NCI-H524 (cell line): ENCODE measurements around the gene NDUFC2.
"Not testable (repeated sequence)": the region's sequence is repeated elsewhere in the genome, so short reads cannot be mapped to it uniquely, and the experiment has no call there.

Experiments used
- DNase-seq, 2 experiments: peaks; one replicate each; lab custom pipeline; 2025; lab: John Stamatoyannopoulos, UW

NDUFC2 gene

DNA sequence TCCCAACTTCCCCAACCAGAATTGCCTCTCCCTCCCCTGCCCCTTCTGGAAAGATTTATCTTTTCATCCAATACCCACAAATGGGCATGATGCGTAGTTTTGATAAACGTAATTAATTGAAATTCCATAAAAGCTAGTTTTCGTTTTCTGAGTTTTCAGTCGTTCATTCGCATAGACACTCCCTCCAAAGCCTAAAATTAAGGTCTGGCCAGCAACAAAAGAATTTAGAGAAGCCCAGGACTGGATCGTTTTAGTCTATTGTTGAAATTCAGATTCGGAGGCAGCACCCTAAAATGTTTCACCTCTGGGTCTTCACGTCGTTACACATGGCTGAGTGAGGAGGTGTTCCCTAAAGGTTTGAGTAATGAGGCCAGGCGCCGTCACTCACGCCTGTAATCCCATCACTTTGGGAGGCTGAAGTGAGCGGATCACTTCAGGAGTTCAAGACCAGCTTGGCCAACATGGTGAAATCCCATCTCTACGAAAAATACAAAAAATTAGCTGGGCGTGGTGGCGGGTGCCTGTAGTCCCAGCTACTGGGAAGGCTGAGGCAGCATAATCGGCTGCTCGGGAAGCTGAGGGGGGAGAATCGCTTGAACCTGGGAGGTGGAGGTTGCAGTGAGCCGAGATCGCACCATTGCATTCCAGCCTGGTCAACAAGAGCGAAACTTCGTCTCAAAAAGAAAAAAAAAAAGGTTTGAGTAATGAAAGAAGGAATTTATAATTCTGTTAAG lies 589 bp upstream of the NDUFC2 start:
- DNase-seq, result no peak

DNA sequence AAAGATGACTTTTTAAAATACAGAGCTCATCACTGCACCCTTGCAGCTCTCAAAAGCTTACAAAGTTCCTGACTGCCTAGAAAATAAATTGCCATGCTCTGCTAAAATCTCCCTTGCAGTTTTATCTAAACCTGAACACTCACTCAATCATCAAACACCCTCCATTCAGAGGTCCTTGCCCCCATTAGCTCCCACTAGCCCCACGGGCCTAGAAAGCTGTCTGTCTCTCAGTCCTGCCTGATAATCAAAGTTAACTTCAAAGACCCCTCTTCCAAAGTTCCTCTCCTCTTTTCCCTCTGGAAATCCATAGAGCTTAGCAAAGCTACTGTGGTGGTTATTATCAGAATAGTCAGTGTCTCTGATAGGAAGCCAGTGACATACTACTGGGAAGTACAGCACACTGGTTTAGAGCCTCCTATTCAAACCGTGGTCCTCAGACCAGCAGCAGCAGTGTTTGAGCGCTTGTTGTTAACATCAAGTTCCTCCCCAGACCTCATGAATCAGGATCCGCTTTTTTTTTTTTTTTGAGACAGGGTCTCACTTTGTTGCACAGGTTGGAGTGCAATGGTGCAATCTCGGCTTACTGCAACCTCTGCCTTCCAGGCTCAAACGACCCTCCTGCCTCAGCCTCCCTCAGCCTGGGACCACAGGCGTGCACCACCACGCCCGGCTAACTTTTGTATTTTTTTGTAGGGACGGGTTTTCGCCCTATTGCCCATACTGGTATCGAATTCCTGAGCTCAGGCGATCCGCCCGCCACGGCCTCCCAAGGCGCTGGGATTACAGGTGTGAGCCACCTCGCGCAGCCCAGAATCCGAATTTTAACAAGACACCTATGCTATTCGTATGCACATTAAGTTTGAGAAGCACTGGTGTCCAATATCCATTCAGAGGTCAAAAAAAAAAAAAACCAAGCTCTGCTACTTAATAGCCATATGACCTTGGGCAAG lies 1.2 kb downstream of the NDUFC2 start:
- no peak for DNase-seq

DNA sequence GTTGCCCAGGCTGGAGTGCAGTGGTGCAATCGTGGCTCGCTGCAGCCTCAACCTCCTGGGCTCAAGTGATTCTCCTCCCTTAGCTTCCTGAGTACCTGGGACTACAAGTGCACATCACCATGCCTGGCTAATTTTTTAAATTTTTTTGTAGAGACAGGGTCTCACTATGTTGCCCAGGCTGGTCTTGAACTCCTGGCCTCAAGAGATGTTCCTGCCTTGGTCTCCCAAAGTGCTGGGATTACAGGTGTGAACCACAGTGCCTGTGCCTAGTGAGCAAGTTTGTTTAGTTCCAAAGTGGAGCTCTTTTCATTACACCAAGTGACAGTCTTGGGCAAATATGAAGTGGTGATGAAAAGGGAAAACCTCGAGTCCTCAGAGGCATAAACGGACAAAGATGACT lies 2.1 kb downstream of the NDUFC2 start:
- DNase-seq, result not testable (repeated sequence)

DNA sequence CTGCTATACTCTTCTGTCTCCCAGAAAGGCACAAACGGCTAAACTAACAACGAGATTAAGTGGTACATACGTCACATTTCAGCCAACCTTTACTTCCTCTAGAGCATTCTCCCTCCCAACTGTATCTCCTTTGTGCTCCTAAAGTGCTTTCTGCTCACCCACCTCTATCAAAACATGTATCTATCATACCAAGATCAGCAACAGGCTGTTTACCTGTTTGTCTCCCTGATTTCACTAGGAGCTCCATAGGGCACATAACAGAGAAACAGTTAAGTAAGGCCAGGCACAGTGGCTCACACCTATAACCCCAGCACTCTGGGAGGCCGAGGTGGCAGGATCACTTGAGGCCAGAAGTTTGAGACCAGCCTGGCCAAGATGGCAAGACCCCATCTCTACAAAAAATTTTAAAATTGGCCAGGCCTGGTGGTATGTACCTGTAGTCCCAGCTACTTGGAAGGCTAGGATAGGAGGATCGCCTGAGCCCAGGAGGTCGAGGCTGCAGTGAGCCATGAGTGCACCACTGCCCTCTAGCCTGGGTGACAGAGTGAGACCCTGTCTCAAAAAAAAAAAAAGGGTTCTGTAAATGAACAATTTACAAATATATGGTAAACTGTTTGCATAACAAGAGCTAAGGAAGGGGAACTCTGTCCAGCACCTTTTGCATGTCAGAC lies 2.8 kb downstream of the NDUFC2 start:
- DNase-seq, result no peak

DNA sequence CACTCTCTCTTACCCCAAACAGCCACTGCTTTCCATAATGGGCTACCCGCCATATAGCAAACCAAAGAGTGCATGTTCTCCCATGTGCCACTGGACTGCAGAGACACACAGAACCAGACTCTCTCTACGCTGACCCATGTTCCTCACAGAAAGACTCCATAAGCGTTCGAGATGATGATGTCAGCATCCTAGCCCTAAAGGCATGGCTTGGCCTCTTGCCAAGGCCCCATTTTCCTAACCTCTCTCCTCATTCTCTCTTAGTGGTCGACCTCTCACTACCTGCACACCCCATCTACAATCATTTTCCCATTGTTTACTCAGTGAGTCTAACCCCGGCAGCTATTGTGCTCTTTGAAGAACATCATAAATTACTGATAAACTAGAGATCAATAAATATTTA lies 4.9 kb downstream of the NDUFC2 start:
- no peak for DNase-seq

DNA sequence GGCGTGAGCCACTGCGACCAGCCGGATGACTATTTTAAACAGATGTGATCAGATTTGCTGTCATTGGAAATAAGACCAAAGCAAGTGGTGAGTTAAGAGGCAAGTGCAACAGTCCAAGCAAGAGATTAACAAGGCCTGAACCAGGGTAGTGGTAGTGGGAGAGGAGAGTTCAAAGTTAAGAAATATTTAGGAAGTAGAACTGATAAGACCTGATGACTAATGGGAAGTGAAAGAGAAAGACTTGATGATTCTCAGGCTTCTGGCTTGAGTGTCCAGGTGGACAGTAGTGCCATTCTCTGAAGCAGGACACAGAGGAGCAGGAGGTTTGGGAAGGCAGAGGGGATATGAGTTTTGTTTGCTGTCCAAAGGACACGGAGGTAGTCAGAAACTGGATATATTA lies 7.2 kb downstream of the NDUFC2 start:
- DNase-seq, result no peak

DNA sequence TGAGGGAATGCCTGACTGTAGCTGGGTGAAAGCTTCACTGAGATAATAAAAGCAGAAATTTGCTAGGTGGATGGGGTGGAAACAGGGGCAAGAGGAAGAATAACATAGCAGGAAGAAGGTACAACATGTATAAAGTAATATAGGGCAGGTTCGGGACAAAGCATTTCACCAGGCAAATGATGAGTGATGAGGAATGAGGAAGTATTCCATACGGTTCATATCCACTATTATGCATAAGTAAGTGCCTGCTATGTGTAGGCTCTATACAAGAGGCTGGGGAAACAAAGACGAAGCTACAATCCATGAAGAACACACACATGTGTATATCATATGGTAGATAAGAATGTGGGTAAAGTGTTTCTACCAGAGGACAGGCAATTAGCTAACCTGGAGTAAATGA lies 7.9 kb downstream of the NDUFC2 start:
- no peak for DNase-seq

DNA sequence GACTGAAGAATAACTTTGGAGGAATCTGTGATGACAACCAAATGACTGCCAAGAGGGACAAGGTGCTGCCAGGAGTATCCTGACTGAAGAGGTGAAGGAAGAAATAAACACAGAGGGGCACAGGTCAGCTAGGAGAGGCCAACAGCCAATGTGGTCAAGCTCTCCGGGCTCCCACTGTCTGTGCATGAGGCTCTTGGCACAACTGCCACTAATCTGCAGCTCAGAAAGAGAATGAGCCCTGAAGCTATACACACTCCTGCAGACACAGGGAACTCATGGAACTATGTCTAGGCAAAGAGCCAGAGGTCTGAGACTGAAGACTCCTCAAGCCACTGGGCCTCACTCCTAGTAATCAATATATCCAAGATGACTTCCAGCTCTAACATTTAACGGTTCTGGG lies 9.0 kb downstream of the NDUFC2 start:
- DNase-seq, result no peak

DNA sequence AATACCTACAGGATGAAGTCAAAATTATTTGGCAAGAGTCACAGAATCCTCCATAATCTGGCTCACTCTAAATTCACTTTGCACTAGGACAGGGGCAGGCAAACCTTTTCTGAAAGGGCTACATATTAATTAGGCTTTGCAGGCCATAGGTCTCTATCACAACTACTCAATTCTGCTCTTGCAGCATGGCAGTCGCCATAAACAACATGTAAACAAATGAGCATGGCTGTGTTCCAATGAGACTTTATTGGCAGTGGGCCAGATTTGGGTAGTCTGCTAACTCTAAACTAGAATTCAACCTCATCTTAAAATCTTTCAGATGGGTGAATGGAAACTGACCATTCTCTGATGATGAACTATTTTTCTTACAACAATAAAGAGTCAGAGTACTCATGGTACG lies 10.2 kb downstream of the NDUFC2 start:
- DNase-seq, result no peak

DNA sequence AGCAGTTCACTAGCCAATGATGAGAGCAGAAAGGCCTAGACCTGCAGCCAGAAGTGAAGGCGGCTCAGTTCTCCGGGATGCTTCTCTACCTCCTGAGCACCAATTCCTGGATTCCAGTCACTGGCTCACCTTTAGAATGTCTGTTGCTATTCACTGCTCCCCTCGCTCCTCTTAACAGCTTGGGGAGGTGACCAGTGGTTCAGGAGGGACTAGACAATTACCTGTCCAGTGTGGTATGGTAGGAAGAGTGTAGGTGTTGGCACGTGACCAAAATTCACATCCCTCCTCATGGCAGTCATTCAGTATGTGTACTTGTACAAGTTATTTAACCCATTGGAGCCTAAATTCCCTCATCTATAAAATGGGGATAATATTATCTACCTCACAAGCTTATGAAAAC lies 12.0 kb downstream of the NDUFC2 start:
- no peak for DNase-seq

DNA sequence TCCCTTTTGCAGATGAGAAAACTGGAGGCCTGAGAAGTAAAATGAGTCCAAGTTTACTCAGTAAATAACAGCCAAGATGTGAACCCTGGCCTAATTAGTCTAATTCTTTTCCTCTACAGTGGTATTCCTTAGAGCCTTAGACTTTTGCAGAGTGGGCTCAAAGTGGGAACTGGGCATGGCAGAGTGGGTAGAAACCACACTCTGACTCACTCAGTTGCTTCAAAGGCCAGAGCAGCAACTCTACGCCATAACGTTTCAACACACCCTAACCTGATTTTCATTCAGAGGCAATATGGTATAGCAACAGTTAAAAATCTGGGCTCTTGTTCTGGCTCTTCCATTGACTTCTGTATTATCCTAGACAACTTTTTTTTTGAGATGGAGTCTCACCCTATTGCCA lies 13.2 kb downstream of the NDUFC2 start:
- DNase-seq, result no peak

DNA sequence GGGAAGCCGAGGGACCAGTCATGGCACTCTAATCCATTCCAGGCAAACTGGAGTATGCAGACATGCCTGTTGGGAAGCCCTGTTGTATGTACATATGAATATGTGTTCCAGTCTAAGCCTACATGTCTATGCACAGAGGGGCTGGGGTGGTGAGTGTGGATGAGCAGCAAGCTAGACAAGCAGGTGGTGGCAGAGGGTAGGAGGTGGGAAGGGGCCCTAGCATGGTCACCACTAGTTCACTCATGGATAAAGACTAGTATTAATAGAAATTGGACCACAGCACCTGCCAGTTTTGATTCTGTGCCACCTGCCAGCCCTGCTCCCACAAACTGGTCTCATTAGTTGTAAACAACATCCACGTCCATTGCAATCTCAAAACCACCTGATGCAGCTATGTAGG lies 14.5 kb downstream of the NDUFC2 start:
- no peak for DNase-seq

DNA sequence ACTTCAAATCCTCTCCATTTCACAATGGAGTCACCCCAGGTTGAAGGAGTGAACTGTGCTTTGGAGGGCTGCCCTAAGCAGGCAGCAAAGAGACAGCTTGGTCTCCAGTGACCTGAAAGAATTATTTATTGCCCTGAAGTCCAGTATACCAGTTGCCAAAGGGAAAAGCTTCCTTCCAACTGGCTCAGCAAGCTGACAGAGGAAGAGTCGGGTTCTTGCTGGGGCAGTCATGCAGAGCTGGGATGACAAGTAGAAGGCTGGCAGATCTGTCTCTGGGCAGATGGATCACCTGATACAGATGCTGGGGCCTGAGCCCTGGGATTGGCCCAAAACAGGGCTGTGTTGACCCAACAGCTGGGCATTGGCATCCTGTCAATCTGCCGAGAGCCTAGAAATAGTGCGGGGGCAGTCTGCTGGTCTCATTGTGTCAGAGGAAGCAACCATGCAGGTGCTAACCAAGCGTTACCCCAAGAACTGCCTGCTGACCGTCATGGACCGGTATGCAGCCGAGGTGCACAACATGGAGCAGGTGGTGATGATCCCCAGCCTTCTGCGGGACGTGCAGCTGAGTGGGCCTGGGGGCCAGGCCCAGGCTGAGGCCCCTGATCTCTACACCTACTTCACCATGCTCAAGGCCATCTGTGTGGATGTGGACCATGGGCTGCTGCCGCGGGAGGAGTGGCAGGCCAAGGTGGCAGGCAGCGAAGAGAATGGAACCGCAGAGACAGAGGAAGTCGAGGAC lies 16.1 kb downstream of the NDUFC2 start, which contains the start of gene THRSP:
THRSP (plus strand) TSS at position 422 of the 742 bp plus-strand sequence; CDS start at position 443, 21 bp downstream.
- no peak for DNase-seq

DNA sequence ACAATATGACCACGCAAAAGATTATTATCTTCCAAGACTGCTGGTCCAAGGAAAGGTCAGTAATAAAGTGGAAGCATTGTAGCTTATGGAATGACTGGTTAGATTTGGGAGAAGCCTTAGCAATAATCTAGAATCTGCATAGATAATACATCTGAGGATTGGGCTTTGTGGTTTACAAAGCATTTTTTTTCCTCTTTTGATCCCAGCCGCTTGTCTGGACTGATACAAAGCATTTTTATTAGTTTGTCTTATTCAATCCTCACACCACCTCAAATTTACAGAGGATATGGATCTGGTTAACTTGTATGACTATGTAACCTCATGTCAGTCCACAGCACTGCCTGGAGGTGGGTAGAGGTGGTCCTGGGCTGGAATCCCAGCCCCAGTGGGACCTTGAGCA lies 17.0 kb downstream of the NDUFC2 start:
- no peak for DNase-seq

DNA sequence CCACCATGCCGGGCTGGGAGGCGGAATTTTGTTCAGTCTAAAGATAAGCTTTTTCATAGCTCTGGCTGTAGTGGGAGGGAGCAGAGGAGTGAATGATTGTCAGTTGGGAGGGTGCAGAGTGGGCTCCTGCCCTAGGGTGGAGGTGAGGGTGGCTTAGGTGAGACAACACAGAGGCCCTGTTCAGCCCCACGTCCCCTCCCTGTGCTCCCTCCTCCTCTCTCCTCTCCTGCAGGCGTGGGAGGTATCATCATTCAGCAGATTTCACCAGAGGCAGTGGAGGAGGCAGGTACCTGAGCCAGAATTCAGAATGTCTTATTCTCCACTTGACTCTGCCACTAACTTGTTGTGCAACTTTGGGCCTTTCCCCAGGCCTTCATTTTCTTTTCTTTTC lies 17.7 kb downstream of the NDUFC2 start:
- DNase-seq, result no peak

DNA sequence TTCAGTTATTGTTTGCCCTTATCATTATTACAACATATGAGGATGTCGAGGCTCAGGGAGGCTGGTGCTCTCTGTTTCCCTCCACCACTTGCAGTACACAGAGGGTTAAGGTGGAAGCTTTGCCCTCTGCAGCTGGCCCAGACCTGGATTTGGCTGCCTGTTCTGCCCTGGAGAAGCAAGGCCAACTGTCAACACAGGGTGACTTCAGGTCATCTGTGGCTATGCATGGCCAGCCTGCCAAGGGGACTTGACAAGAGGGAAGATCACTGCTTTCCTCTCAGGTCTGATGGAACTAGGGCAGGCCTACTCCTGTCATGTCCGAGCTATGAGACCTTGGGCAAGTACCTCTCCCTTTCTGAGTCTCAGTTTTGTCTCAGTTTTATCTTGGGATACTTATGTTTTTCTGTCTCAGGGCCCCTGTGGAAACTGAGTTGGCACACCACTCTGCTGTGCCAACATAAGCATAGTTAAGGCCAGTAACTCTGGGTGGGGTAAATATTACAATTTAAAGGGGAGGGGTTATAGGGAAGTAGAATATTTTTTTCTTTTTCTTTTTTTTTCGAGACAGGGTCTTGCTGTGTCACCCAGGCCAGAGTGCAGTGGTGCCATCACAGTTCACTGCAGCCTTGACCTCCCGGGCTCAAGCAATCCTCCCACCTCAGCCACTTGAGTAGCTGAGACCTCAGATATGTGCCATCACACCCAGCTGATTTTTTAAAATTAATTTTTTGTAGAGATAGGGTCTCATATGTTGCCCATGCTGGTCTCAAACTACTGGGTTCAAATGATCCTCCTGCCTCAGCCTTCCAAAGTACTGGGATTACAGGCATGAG lies 18.4 kb downstream of the NDUFC2 start:
- DNase-seq, result no peak

DNA sequence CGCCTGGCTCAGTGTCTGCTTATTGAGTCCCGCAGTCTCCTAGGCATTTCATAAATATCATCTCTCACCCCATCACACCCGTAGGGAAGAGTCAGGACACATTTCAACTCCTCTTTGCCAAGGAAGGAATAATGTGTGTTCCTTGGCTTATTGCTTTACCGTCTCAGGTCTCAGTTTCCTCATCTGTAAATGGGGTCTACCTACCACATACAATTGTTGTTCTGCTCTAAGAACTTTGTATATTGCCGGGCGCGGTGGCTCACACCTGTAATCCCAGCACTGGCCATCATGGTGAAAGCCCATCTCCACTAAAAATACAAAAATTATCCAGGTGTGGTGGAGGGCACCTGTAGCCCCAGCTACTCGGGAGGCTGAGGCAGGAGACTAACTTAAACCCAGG lies 19.1 kb downstream of the NDUFC2 start:
- DNase-seq, result no peak

DNA sequence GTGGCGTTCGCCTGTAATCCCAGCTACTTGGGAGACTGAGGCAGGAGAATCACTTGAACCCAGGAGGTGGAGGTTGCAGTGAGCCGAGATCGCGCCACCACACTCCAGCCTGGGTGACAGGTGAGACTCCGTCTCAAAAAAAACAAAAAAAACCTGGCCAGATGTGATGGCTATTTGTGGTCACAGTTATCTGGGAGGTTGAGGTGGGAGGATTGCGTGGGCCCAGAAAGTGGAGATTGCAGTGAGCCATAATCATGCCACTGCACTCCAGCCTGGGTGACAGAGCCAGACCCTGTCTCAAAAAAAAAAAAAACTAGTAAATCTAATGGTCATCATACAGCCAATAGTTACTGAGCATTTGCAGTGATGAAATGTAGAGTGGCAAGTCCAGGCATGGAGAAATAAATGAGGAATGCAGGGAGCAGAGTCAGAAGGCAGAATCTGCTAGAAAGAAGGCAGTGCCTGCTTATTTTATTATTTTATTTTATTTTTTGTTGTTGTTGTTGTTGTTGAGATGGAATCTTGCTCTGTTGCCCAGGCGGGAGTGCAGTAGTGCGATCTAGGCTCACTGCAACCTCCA lies 19.8 kb downstream of the NDUFC2 start:
- DNase-seq, result not testable (repeated sequence)

DNA sequence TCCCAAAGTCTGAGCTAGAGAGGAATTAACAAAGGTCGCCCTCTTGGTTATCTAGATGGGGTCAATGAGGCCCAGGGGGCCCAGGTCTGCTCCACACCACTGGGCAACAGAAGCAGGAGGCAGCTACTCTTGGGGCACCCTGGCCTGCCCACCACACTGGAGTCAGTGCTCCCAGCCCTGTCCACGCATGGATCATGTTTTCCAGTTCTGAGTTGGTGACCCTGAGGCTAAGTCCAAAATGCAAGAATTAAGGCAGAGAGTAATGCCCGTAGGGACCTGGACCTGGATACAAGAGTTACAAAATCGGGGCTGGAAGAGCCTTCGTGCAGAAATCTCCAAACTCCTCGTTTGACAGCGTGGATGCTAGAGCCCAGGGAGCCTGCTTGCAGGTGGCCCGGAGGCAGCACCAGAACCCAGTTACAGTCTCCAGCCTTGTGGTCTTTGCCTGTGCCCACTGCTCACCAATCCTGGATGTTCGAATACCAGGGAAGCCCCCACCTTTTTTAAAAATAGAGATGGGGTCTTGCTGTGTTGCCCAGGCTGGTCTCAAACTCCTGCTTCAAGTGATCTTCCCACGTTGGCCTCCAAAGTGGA lies 22.1 kb downstream of the NDUFC2 start:
- DNase-seq, result no peak

DNA sequence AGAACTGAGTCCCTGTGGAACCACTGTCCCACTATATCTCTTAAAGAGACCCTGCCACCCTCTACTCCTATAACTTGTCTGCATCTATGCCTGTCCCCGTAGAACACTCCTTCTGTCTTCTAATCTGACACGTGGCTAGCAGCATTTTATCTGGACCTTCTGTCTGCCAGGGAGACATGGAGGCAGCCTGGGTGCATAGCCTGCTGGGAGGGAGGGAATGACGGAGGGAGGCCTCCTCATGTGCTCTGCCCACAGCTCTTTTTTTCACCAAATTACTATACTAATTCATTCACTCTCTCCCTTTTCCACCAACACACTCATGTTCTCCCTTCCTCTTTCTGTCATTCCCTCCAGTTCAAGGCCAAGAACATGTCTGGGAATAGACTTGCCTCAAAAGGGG lies 23.6 kb downstream of the NDUFC2 start:
- no peak for DNase-seq
